Upper lobe of left lung (tissue), 6 donors: ENCODE results near the gene IER3IP1. TPM values are rescaled to one million over a fixed set of nuclear protein-coding genes. Genes with fewer than 3 reads are reported as not detected.

Source experiments
- ATAC-seq, 2 donors: fragments of 200-7000 bp; cut with Tn5 transposase; one replicate each; pipeline ENCODE4 v1.9.1; 2022; ENCODE audit warnings: mild to moderate bottlenecking in 2 of 2, moderate library complexity in 2 of 2; ENCODE audit not compliant: low FRiP score in 2 of 2
- DNase-seq, 2 donors: peaks; one replicate each; pipeline ENCODE4 v3.0.0-alpha.2; 2019 to 2020
- H3K27ac ChIP-seq, 4 donors: fragments of 200-600 bp; sonication (generic); one replicate each; pipeline ENCODE4 v1.5.1; 2016 to 2019
- H3K27me3 ChIP-seq, 4 donors: fragments of 200-600 bp; sonication (generic); one replicate each; pipeline ENCODE4 v1.5.1; 2017 to 2019
- H3K36me3 ChIP-seq, 4 donors: fragments of 200-600 bp; sonication (generic); one replicate each; pipeline ENCODE4 v1.5.1; 2016 to 2019
- H3K4me1 ChIP-seq, 4 donors: fragments of 200-600 bp; sonication (generic); one replicate each; pipeline ENCODE4 v1.5.1; 2018 to 2019
- H3K4me3 ChIP-seq, 4 donors: fragments of 200-600 bp; sonication (generic); one replicate each; pipeline ENCODE4 v1.5.1; 2017 to 2019; ENCODE audit warnings: mild to moderate bottlenecking in 2 of 4, moderate library complexity in 1 of 4
- H3K9me3 ChIP-seq, 4 donors: fragments of 200-600 bp; sonication (generic); one replicate each; pipeline ENCODE4 v1.5.1; 2018 to 2019
- CTCF ChIP-seq, 6 experiments: fragments of 450-650 bp in 4 of 6; fragments of 200-600 bp in 2 of 6; sonication (generic) in 2 of 6; IDR thresholded peaks; one replicate each; pipeline ENCODE4 v1.5.1; 2016 to 2019; ENCODE audit warnings: antibody characterized with exemption in 6 of 6
- EP300 ChIP-seq, 4 donors: sonication (generic); formaldehyde crosslinking; IDR thresholded peaks; one replicate each; pipeline ENCODE4 v1.5.1; 2017; ENCODE audit warnings: antibody characterized with exemption in 4 of 4, control low read depth in 2 of 4
- POLR2A ChIP-seq, 4 donors: fragments of 450-650 bp; IDR thresholded peaks; one replicate each; pipeline ENCODE4 v1.5.1; 2016 to 2017; ENCODE audit warnings: antibody characterized with exemption in 4 of 4, mild to moderate bottlenecking in 2 of 4
- POLR2AphosphoS5 ChIP-seq, 2 donors: sonication (generic); formaldehyde crosslinking; IDR thresholded peaks; one replicate each; pipeline ENCODE4 v1.5.1; 2017; ENCODE audit warnings: antibody characterized with exemption in 2 of 2
- WGBS, 2 donors: methylation state at CpG; one replicate each; pipeline ENCODE4 v1.1.5; 2017 to 2018; 5-methylcytosine and 5-hydroxymethylcytosine counted together
- total RNA-seq, 6 donors: library from RNA; depleted of rRNA in 4 of 6; stranded (reverse); fragments of >200 nt in 4 of 6; gene quantifications; one replicate each; pipeline versions ENCODE4 v1.1.0 to v1.2.1, GENCODE V29; 2016 to 2021
- donor health status: DM: no; HTN: no; CAD: no; lungs with moderate emphysema.
- donor health status: DM: no; HTN: yes; CAD: no; lungs with severe emphysema.

The IER3IP1 gene
- total RNA-seq, 6 donors from 2014 or later = 10.5 to 24.0 (median 15.4) TPM

DNA sequence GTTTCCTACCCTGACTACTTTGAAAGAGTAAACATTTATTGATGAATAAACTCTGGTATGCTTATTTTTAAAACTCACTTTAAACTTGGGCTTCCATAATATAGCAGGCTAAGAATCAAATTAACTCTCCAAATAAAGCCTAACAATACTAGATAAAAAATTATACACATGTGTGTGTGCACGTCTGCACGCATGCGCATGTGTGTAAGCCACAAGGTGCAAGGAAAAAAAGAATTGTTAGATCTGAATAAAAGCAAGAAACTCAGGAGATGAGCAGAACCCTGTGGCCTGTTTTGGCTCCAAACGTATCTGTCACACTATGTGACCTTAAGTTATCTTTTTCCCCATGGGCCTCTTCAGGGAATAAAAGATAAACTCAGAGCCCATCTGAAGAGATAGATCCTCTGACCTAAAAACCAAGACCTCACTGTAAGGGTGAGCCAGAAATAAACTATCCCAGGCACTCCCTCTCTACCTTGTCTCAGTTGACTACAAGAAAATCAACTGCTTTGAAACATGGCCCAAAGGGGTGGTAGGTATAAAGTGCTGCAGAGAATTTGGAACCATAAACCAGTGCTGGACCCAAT lies 32.2 kb downstream of the IER3IP1 start:
- Histone ChIP-seq H3K4me1 (peaks cover 6 to 8% (median 7%) of the 10 kb centered on the region in 4 donors), H3K27me3 (no peaks in the 10 kb centered on the region), H3K36me3 (no peaks in the 10 kb centered on the region), H3K4me3 (no peak overlapping the region), H3K9me3 (no peaks in the 10 kb centered on the region), H3K27ac (no peak overlapping the region)
- 92 to 93% methylated on average over 4 of the region's 4 CpGs for WGBS, 2 donors
- ATAC-seq (no peak), DNase-seq (no peak)
- TF ChIP-seq POLR2AphosphoS5 (IDR thresholded peaks at IDR 0.05) (no peak), EP300 (IDR thresholded peaks at IDR 0.05) (no peak), POLR2A (IDR thresholded peaks at IDR 0.05) (no peak), CTCF (IDR thresholded peaks at IDR 0.05) (no peak)

DNA sequence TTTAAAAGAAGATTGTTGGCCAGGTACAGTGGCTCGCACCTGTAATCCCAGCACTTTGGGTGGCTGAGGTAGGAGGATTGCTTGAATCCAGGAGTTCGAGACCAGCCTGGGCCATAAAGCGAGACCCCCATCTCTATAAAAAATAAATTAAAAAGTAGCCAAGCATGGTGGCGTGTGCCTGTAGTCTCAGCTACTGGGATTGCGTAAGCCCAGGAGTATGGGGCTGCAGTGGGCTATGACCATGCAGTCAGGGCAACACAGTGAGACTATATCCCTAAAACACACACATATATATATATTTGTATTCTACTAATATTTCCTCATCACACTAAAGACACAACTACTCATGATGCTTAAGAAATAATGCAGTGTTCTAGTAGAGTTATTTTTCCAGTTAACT lies 33.0 kb downstream of the IER3IP1 start:
- Histone ChIP-seq H3K4me3 (no peak overlapping the region), H3K4me1 (peaks cover 0 to under 1% (median 0%) of the 10 kb centered on the region in 4 donors), H3K27ac (no peak overlapping the region), H3K36me3 (no peaks in the 10 kb centered on the region), H3K9me3 (no peaks in the 10 kb centered on the region), H3K27me3 (no peaks in the 10 kb centered on the region)
- ATAC-seq (no peak), DNase-seq (no peak)
- WGBS, 2 donors = 95 to 98% methylated on average over 5 of the region's 5 CpGs
- no peak for TF ChIP-seq EP300 (IDR thresholded peaks at IDR 0.05)
- no peak for TF ChIP-seq POLR2A (IDR thresholded peaks at IDR 0.05)
- no peak for TF ChIP-seq CTCF (IDR thresholded peaks at IDR 0.05)
- no peak for TF ChIP-seq POLR2AphosphoS5 (IDR thresholded peaks at IDR 0.05)

- no peak for DNase-seq
- Histone ChIP-seq H3K27me3 (no peaks in the 10 kb centered on the region), H3K27ac (no peak overlapping the region), H3K4me3 (no peak overlapping the region), H3K4me1 (no peaks in the 10 kb centered on the region), H3K9me3 (no peaks in the 10 kb centered on the region), H3K36me3 (peaks cover 0 to 1% (median under 1%) of the 10 kb centered on the region in 4 donors)
- TF ChIP-seq POLR2AphosphoS5 (IDR thresholded peaks at IDR 0.05) (no peak), POLR2A (IDR thresholded peaks at IDR 0.05) (no peak), EP300 (IDR thresholded peaks at IDR 0.05) (no peak), CTCF (IDR thresholded peaks at IDR 0.05) (no peak)
- no peak for ATAC-seq
Measured at GRCh38 chr18:47141289-47141688, 34.9 kb downstream of the IER3IP1 start.

GRCh38 chr18:47121146-47121545 lies 55.0 kb downstream of the IER3IP1 start:
- H3K27me3 ChIP-seq = no peaks in the 10 kb centered on the region
- H3K4me3 ChIP-seq = no peak overlapping the region
- peaks cover 0 to 14% (median 0%) of the 10 kb centered on the region in 4 donors for H3K36me3 ChIP-seq
- no peak for DNase-seq
- H3K4me1 ChIP-seq = no peaks in the 10 kb centered on the region
- no peak for TF ChIP-seq POLR2A (IDR thresholded peaks at IDR 0.05)
- no peak for TF ChIP-seq CTCF (IDR thresholded peaks at IDR 0.05)
- no peak for TF ChIP-seq POLR2AphosphoS5 (IDR thresholded peaks at IDR 0.05)
- WGBS, 2 donors = 76 to 88% methylated on average over 3 of the region's 3 CpGs
- no peaks in the 10 kb centered on the region for H3K9me3 ChIP-seq
- no peak overlapping the region for H3K27ac ChIP-seq
- ATAC-seq = no peak

GRCh38 chr18:47120428-47120827 lies 55.7 kb downstream of the IER3IP1 start:
- Histone ChIP-seq H3K9me3 (no peaks in the 10 kb centered on the region), H3K4me3 (no peak overlapping the region), H3K36me3 (peaks cover 0 to 15% (median 0%) of the 10 kb centered on the region in 4 donors), H3K27me3 (no peaks in the 10 kb centered on the region), H3K4me1 (no peaks in the 10 kb centered on the region), H3K27ac (no peak overlapping the region)
- 70 to 71% methylated on average over 4 of the region's 4 CpGs for WGBS, 2 donors
- ATAC-seq (no peak), DNase-seq (no peak)
- TF ChIP-seq EP300 (IDR thresholded peaks at IDR 0.05) (no peak), CTCF (IDR thresholded peaks at IDR 0.05) (no peak), POLR2AphosphoS5 (IDR thresholded peaks at IDR 0.05) (no peak), POLR2A (IDR thresholded peaks at IDR 0.05) (no peak)
